ENCODE data around the gene C5orf58.

C5orf58 gene

DNA sequence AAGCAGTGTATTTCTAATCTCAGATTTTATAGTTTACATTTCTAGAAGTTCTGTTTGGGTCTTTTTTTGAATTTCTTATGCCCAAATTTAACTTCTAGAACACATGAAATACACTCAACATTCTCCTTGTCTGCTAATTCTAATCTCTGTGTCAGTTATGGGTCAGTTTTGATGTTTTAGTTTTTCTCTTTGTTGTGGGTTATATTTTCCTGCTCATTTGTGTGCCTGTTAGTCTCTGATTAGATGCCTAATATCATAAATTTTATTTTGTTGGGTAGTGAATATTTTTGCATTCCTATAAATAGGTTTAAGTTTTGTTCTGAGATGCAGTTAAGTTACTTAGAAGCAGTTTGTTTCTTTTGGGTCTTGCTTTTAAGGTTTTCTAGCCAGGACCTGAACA, 52.4 kb downstream of the C5orf58 start:
- no peak for DNase-seq

DNA sequence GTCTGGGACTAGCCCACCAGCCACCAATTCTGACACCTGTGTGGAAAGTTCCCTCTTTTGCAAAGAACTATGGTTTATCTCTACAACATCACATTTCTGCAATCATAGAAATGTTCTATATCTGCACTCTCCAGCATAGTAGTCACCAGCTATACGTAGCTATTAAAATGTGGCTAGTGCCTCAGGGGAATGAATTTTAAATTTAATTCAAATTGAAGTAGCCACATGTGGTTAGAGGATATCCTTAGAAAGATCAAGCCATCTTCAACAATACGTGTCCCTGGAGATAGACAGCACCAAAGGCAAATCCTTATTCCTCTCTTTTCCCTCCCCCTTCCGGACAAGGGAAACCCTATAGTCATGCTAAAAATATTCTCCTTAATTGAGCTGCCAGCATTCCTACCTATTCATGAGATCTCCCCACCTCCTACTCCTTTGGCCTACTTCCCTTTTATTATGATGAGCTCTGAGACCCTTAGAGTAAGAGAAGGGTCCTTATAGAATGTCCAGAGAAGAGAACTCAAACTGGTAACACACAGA, 53.7 kb downstream of the C5orf58 start:
- DNase-seq, result no peak

DNA sequence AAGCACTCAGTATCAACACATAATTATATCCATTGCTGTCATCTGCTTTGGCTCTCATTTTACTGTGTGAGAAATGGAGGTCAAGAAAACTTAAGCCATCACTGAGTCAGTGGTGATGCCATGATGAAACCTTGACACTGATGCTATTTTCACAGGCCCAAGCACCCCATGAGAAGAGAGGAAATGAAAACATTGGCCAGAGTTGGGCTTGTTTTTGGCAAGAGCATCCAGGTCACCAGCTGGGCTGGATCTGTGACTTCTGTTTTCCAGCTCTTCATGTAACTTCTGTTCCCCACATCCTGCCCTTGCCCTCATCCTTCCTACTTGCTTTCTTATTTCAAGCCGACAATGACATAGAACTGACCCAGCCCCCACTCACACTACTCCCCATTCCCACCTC, 54.7 kb downstream of the C5orf58 start:
- DNase-seq, result no peak

DNA sequence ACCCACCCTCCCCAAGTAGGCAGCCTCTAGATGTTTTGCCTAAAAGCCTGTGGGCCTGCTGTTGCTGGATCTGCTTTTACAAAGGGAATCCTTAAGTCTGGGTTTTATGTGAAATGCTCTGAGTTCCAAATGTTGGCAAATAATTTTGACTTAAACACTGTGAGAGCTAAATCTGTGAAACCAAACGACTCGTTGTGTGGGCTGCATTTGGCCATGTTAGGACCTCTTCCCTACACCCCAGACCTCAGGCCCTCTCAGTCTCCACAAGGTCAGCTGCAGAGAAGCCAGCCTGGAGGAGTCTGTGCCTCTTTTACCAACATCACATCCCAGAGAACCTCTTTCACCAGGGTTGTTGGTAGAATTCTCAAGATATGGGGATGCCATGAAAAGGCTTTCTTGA, 55.4 kb downstream of the C5orf58 start:
- DNase-seq, result no peak

DNA sequence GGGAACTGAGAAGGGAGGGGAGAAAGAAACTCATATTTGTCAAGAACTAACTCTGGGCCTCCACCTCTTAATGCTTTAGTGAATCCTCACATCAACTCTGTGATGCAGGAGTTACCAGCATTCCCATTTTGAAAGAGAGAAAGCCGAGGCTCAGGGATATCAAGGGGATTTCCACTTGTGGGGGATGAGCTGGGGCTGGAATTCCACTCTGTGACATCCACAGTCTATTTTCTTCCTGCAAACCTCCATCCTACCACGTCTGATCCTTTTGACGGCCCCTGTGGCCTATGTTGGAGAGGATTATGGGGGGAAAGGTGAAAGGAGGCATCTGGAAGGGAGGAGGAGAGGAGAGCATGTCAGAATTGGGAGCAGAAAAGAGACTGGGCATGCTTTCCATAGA, 55.8 kb downstream of the C5orf58 start:
- no peak for DNase-seq

DNA sequence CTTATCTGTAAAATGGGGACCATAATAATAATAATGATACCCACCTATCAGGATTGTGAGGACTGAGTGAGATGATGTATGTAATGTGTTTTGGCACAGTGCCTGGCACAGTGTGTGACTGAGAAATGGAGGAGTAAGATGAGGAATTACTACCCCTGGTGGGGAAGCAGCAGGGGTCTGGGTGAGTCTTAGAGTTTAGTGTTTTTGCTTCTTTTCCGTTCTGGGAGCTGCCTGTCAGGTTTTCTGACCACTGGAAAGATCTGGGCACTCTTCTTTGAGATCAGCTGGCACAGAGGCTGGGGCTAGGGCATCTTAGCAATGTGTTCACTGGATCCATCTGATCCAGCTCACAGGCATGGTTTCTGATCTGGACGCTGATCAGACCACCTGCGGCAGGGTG, 56.3 kb downstream of the C5orf58 start:
- DNase-seq, result no peak

DNA sequence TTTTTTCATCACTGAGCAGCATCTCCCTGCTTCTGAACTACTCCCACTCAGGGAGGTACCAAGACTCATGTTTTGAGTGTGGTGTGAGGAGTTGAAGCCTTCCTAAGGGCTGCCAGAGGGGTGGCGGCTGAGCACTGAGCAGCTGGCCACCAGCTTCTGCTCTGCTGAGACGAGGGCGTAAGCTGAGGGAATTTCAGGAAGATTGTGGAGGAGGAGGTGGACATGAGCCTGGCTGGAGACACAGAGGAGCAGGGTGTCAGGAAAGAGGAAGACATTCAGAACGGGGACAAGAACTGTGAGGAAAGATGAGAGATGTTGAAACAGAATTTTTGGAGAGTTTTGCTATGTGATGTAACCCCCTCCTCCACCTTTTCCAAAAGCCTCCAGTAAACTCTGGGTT, 57.0 kb downstream of the C5orf58 start:
- no peak for DNase-seq

DNA sequence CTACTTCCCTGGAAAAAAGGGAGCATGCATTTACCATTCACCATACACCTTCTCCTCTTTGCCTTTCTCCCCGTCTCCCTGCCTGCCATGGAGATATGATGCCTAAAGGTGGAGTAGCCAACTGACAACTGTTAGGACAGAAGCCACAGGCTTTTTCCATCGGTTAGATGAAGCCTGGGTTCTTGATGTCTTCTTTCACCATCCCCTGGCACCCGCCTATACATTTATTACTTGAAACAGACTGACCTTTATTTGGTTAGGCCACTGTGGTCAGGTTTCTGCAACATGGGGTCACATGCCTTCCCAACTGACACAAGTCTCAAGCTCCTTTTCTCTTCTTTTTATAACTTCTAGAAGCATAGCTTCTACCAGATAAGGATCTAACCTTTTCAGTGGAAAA, 57.7 kb downstream of the C5orf58 start:
- DNase-seq, result no peak

DNA sequence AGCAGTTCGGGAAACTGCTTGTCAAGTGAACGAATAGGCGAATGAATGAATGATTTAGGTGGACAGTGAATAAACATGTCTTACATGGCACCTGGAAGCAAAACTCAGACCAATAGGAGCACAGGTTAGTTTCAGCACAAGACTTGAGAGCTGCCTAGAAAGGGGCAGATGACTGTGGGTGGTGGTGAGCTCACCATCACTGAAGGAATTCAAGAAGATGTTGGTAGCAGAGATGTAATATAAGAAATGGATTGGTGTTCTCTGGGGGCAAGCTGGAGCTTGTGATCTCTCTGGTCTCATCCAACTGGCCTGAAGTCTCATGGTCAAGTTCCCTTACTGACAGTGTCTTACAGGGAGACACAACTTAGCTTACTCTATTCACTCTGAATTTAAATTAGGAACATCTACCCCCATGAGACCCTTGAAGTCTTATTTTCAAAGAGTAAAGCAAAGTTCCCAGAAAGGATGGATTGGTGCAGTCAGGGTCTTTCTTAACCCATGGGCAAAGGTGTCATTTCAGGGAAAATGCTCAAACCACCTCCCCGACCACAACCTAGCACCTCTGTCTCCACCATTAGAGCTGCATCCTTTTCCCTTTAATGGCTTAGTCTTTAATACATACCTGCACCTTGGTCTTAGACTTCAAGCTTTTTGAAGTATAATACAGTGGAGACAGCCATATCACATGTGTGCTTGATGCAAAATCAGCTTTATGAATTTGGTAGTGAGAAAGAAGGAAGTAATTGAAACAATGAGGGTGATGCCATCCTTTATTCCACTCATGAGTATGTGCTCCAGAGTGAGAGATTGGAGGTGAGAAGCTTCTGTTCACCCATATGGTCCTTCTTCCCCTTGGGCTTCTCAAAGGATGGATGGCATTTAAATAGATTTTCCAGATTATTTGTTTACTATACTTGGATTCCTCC, 59.7 kb downstream of the C5orf58 start:
- no peak for DNase-seq

DNA sequence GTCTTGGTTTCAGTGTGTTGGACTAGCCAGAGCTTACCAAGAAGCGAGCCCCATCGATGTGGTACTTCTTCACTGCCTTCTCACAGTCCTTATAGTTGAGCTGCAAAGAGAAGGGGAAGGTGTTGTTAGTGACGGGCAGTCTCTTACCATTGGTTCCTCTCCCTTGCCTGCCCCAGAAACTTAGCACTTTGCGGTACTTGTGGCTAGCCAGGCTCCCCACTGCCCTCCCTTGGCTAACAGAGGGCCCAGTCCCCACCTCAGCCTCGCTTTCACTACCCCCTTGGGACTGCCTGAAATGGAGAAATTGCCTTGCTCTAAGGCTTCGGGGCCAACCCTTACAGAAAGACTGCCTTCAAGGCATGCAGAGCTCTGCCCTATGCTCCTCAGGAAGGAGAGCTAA, 60.5 kb downstream of the C5orf58 start:
- no peak for DNase-seq

DNA sequence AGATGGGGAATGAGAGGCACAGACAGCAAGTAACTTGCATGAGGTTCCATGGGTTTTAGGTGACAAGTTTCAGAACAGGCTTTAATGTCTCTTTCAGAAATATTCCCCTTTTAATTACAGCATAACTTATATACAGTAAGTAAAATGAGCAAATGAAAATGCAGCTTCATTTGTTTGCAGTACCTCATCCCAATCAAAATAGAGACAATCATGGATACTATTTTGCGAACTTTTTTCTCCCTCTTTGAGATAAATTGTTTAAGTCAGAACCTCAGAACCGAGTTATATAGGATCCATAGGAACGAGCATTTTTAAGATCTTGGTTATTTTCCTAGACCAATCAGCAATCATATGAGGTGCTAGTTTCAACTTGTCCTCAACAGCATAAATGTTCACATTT, 61.3 kb downstream of the C5orf58 start:
- no peak for DNase-seq

DNA sequence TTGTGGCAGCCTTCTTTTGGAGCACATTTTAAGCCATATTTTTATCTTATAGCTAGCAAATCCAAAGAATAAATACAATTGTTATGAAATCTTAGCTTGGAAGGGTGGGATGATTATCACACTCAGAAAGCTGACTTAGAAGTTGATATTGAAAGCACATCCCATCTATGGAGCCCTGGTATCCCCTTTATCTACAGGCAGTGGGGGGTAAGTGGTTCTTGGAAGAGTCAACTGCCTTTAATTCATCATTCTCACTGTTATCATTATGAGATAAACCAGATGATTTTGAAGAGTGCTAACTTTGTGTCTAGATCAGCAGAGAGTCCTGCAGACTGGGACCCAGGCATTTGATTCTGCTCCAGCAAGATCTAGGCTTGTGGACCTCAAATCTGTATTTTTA, 61.8 kb downstream of the C5orf58 start:
- no peak for DNase-seq

Measured in DMS79 (cell line).